Suprapubic skin (tissue), 4 donors: ENCODE measurements around the gene IQGAP2. TPM values are rescaled to one million over a fixed set of nuclear protein-coding genes. Genes with fewer than 3 reads are reported as not detected.

Experiments used
- DNase-seq, 2 donors: peaks; one replicate each; pipeline ENCODE4 v3.0.0-alpha.2; 2019; ENCODE audit warnings: low spot score in 2 of 2
- H3K27ac ChIP-seq: fragments of 200-600 bp; sonication (generic); one replicate; pipeline ENCODE4 v1.5.1; 2019
- H3K27me3 ChIP-seq: fragments of 200-600 bp; sonication (generic); one replicate; pipeline ENCODE4 v1.5.1; 2019
- H3K36me3 ChIP-seq: fragments of 200-600 bp; sonication (generic); one replicate; pipeline ENCODE4 v1.5.1; 2019
- H3K4me1 ChIP-seq: fragments of 200-600 bp; sonication (generic); one replicate; pipeline ENCODE4 v1.5.1; 2019
- H3K4me3 ChIP-seq: fragments of 200-600 bp; sonication (generic); one replicate; pipeline ENCODE4 v1.5.1; 2019; ENCODE audit warnings: mild to moderate bottlenecking
- H3K9me3 ChIP-seq: fragments of 200-600 bp; sonication (generic); one replicate; pipeline ENCODE4 v1.5.1; 2019
- EP300 ChIP-seq: sonication (generic); formaldehyde crosslinking; IDR thresholded peaks from one replicate; pipeline ENCODE4 v1.6.1; 2017; ENCODE audit warnings: antibody characterized with exemption
- POLR2A ChIP-seq, 2 donors: fragments of 450-650 bp; IDR thresholded peaks; one replicate each; pipeline ENCODE4 v1.6.1; 2017; ENCODE audit warnings: antibody characterized with exemption in 2 of 2, mild to moderate bottlenecking in 2 of 2, moderate library complexity in 2 of 2
- POLR2AphosphoS5 ChIP-seq, 3 donors: sonication (generic); formaldehyde crosslinking; IDR thresholded peaks; one replicate each; pipeline ENCODE4 v1.6.1; 2017; ENCODE audit warnings: antibody characterized with exemption in 3 of 3
- WGBS: methylation state at CpG from one replicate; pipeline ENCODE4 v1.1.5; 2018; 5-methylcytosine and 5-hydroxymethylcytosine counted together
- total RNA-seq, 4 donors: library from RNA; depleted of rRNA; stranded (reverse); fragments of >200 nt; gene quantifications; one replicate each; pipeline ENCODE4 v1.1.0, GENCODE V29; 2016
- TF ChIP-seq, protein P1 (sequence below), 2 donors: fragments of 200-600 bp in 1 of 2; fragments of 450-650 bp in 1 of 2; sonication (generic) in 1 of 2; IDR thresholded peaks; one replicate each; pipeline ENCODE4 v1.5.1; 2016 to 2019; ENCODE audit warnings: antibody characterized with exemption in 2 of 2, mild to moderate bottlenecking in 1 of 2, moderate library complexity in 1 of 2

The IQGAP2 gene
- total RNA-seq, 4 donors from 2014 or later: 10.1 to 49.0 (median 12.8) TPM

GRCh38 chr5:76744632-76745031 lies 341.5 kb downstream of the IQGAP2 start:
- 77% methylated on average over 2 of the region's 2 CpGs for WGBS
- Histone ChIP-seq H3K4me3 (no peak overlapping the region), H3K27me3 (no peaks in the 10 kb centered on the region), H3K4me1 (no peaks in the 10 kb centered on the region), H3K36me3 (no peaks in the 10 kb centered on the region), H3K27ac (peak overlapping the region; percentile 64), H3K9me3 (no peaks in the 10 kb centered on the region)
- TF ChIP-seq, protein P1, sequence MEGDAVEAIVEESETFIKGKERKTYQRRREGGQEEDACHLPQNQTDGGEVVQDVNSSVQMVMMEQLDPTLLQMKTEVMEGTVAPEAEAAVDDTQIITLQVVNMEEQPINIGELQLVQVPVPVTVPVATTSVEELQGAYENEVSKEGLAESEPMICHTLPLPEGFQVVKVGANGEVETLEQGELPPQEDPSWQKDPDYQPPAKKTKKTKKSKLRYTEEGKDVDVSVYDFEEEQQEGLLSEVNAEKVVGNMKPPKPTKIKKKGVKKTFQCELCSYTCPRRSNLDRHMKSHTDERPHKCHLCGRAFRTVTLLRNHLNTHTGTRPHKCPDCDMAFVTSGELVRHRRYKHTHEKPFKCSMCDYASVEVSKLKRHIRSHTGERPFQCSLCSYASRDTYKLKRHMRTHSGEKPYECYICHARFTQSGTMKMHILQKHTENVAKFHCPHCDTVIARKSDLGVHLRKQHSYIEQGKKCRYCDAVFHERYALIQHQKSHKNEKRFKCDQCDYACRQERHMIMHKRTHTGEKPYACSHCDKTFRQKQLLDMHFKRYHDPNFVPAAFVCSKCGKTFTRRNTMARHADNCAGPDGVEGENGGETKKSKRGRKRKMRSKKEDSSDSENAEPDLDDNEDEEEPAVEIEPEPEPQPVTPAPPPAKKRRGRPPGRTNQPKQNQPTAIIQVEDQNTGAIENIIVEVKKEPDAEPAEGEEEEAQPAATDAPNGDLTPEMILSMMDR (IDR thresholded peaks at IDR 0.05): no peak
- TF ChIP-seq EP300 (no peak), POLR2A (IDR thresholded peaks at IDR 0.05) (no peak), POLR2AphosphoS5 (IDR thresholded peaks at IDR 0.05) (no peak)
- DNase-seq: no peak

GRCh38 chr5:76745670-76746069 lies 342.6 kb downstream of the IQGAP2 start:
- no peak for TF ChIP-seq POLR2AphosphoS5 (IDR thresholded peaks at IDR 0.05)
- TF ChIP-seq, protein P1 (IDR thresholded peaks at IDR 0.05): no peak
- TF ChIP-seq EP300: no peak
- no peak for TF ChIP-seq POLR2A (IDR thresholded peaks at IDR 0.05)
- Histone ChIP-seq H3K36me3 (no peaks in the 10 kb centered on the region), H3K27ac (no peak overlapping the region), H3K4me1 (no peaks in the 10 kb centered on the region), H3K27me3 (no peaks in the 10 kb centered on the region), H3K9me3 (no peaks in the 10 kb centered on the region), H3K4me3 (no peak overlapping the region)
- 92% methylated on average over 3 of the region's 3 CpGs for WGBS
- no peak for DNase-seq

DNA sequence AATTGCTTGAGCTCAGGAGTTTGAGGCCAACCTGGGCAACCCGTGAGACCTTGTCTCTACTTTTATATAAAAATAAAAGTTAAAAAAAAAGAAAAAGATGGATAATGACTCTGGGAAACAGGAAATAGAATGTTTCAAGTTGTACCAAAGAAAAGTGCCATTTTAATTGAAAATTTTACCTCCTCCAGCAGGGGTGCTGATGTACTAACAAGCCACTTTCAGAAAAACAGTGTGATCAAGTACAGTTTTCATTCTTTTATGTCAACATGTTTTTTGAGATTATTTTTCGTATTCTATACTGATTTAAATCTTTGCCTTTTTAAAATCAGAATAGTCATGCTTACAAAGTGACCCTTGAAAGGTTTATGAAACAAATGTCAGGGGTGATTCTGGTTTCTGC lies 343.6 kb downstream of the IQGAP2 start:
- Histone ChIP-seq H3K4me1 (no peaks in the 10 kb centered on the region), H3K9me3 (no peaks in the 10 kb centered on the region), H3K27me3 (no peaks in the 10 kb centered on the region), H3K27ac (no peak overlapping the region), H3K4me3 (no peak overlapping the region), H3K36me3 (no peaks in the 10 kb centered on the region)
- 97% methylated on average over 2 of the region's 2 CpGs for WGBS
- no peak for DNase-seq
- TF ChIP-seq POLR2A (IDR thresholded peaks at IDR 0.05): no peak
- TF ChIP-seq POLR2AphosphoS5 (IDR thresholded peaks at IDR 0.05): no peak
- no peak for TF ChIP-seq EP300
- TF ChIP-seq, protein P1 (IDR thresholded peaks at IDR 0.05): no peak

DNA sequence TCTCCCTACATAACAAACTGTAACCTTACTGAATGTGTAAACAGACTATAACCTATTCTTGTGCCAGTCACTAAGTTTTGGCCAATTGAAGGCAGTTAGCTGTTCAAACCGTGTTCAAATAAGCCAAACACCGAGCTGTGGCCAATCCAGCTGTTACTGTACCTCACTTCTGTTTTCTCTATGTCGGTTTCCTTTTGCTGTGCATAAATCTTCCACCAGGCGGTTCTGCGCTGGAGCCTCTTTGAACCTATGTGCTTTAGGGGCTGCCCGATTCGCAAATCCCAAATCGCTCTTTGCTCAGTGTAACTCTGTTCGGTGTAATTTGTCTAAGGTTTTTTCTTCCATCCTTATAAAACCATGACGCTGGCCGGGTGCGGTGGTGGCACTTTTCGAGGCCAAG lies 344.6 kb downstream of the IQGAP2 start:
- Histone ChIP-seq H3K4me1 (no peaks in the 10 kb centered on the region), H3K9me3 (no peaks in the 10 kb centered on the region), H3K4me3 (no peak overlapping the region), H3K36me3 (no peaks in the 10 kb centered on the region), H3K27me3 (no peaks in the 10 kb centered on the region), H3K27ac (no peak overlapping the region)
- no peak for DNase-seq
- TF ChIP-seq, protein P1 (IDR thresholded peaks at IDR 0.05): no peak
- 94% methylated on average over 13 of the region's 13 CpGs for WGBS

- Histone ChIP-seq H3K4me1 (no peaks in the 10 kb centered on the region), H3K9me3 (no peaks in the 10 kb centered on the region), H3K27me3 (no peaks in the 10 kb centered on the region), H3K36me3 (no peaks in the 10 kb centered on the region), H3K27ac (no peak overlapping the region), H3K4me3 (no peak overlapping the region)
- 95% methylated on average over 5 of the region's 5 CpGs for WGBS
- no peak for DNase-seq
- TF ChIP-seq, protein P1 (IDR thresholded peaks at IDR 0.05): no peak
- TF ChIP-seq POLR2AphosphoS5 (IDR thresholded peaks at IDR 0.05) (no peak), POLR2A (IDR thresholded peaks at IDR 0.05) (no peak), EP300 (no peak)
Observed at GRCh38 chr5:76751291-76751690, 348.2 kb downstream of the IQGAP2 start.
